ENCODE measurements around the gene KCNQ1.

The KCNQ1 gene

DNA sequence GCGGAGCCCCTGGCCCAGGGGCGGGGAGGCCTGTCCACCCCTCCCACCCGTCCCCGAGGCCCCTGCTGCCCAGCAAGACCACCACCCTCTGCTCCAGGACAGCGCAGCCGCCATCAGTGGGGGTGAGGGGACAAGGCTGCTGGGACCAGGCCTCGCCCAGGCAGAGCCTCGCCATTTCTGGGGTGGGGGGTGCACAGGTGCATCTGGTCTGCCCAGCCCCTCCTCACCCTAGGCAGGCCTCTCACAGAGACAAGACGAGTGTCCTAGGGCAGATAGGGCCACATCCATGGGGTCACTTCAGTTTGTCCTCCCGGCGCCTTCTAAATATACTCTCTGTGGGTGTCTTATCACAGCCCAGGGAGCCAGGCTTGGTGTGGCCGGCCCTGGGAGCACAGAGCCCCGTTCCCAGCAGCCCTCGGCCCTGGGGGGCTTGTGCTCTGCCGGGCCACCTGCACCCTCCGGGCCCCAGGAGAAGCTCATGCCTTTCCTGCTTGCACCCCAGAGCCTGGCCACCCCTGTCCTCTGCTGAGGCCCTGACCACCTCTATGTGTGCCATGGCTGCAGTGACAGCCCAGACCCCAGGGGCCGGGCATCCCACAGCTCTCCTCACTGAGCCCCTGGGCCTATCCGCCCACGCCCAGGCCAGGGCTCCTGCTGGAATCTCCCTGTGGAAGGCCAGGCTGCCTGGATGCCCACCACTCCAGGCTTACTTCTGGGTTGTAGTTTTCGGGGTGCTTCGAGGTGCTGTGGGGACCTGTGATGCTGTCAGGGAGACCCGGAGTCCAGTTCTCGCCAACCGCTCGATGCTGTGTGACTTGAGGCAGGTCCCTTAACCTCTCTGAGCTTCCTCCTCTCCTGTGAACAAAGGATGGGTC is 70.8 kb downstream of the KCNQ1 start:
- DNase-seq, result no peak

DNA sequence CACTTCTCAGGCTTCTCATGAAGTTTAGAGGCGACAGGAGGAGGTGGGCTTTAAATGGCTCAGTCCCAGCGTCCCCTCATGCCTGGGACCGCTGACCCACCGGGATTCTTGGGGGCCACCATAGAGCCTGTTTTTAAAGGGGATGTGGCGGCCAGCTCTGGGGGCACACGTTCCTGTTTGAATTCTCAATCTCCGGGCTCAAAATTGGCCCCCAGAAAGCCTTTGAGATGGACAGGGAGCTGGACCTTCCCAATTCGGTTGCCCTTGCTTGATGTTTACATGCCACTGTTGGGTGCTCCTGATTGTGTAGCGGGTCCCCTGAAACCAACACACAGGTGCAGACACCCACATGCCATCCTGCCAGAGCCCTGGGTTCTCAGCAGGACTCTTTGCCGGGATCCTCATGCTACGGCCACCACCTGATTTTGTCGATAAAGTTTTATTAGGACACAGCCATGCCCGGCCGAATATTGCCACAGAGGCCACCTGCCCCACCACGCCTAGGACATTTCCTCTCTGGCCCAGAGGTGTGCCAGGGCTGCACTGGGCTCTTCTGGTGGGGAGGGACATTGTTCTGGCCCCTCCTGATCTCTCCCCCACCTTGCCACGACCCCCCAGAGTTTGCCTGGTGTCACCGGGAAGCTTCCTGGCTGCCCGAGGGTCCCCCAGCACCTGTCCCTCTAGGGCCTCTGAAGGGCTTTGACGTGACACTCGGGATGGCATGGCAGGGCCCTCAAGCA is 71.6 kb downstream of the KCNQ1 start:
- no peak for DNase-seq

DNA sequence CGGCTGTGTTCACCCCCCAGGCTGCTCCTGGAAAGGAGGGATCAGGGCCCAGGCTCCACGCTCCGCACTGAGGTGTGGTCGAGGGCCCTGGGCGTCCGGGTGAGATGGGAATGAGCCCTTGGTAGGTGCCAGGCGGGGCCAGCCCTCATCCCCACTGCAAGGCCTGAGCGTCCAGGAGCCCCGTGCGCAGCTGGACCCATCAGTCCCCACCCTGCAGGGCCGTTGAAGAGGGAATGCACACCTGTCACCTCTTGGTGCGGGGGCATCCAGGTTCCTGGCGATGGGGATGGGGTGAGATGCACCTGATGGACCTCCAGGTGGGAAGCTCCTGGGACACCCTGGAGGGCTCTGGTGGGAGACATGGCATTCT is 72.2 kb downstream of the KCNQ1 start:
- no peak for DNase-seq

DNA sequence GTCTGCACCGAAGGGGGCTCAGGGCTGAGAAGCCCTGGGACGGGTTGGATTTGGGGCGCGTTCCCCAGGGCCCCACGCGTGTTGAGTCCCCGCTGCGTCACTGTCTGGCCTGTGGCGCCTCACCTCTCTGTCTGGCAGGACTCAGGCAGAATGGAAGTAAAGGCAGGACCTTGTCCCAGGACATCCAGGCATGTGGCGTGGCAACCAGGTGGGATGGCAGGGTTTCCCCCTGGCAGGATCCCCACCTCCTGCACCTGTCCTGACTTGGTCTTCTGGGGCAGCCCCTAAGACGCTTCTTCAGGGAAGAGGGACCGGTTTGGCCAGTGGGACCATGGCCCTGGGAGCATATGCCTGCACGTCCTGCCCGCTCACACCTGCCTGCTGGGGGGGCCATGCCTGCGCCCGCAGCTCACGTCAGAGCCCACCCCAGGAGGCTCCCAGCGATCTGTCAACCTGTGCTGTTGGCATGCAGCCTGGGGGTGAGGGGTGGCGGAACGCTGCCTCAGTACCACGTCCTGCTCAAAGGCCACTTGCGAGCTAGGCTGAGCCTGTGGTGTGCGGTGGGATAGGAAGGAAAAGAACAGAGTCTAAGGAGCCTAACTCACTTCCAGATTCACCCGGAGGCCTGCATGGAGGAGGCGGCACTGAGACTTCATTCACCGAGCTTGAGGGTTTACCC is 72.7 kb downstream of the KCNQ1 start:
- no peak for DNase-seq

DNA sequence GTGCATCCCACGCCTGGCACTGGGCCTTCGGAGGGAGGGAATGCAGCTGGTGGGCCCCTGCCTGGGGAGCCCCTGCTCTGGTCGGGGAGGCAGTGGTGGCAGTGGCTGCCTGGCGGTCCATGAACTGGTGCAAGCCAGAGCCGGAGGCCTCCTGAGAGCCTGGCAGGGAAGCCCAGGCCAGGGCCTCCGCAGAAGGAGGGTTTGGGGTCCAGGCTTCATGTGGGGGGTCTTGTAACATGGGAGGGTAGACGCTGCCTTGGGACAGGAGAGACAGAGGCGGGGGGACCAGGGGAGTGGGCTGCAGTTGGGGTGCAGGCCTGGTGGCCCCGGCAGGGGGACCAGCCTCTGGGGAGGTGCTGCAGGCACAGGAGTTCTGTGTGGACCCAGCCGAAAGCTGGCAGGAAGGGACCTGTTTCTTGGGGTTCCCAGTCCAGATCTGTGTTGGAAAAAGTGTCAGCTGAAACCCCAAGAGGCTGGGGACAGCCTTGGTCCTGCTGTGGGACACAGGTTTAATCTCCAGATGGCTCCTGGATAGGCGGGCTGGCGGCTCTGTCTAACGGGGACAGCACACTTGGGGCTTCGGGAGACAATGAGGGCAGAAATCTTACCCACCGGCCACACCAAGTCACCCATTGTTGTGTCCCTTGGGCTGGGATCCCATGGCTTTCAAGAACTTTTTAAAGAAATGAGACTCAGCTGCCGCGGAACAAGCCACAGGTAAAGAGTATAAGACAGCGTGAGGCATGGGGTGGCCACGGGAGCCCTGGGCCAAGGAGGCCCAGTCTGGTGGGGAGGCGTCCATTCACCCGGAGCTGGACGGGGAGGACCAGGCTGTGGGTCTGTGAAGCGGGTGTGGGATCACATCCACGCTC is 73.5 kb downstream of the KCNQ1 start:
- no peak for DNase-seq

DNA sequence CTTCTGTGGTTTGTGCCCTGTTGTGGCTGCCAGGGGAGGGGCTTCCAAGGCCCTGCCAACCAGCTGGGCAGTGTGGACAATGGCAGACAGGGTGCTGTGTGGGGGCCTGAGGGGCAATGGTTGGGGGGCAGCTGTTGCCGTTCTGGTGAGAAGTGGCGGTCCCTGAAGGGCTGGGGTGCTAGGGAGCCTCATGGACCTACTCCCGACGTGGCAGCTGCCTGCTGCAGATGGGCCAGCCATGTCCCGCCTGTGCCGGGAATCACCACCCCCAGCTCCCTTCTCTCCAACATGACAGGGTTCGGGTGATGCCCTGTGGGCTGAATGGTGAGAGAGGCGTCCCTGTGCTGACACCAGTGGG is 74.2 kb downstream of the KCNQ1 start:
- no peak for DNase-seq

DNA sequence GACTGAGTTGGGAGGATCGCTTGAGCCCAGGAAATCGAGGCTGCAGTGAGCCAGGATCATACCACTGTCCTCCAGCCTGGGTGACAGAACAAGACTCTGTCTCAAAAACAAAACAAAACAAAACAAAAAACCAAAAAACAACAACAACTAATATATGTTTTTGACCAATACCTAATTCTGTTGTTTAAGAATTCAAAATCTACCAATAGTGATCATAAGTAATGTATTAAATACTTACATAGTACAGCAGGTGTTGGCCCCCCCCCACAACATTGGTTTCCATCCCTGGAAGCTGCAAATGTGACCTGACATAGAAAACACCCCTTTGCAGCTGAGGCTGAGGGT is 74.7 kb downstream of the KCNQ1 start:
- DNase-seq, result no peak

DNA sequence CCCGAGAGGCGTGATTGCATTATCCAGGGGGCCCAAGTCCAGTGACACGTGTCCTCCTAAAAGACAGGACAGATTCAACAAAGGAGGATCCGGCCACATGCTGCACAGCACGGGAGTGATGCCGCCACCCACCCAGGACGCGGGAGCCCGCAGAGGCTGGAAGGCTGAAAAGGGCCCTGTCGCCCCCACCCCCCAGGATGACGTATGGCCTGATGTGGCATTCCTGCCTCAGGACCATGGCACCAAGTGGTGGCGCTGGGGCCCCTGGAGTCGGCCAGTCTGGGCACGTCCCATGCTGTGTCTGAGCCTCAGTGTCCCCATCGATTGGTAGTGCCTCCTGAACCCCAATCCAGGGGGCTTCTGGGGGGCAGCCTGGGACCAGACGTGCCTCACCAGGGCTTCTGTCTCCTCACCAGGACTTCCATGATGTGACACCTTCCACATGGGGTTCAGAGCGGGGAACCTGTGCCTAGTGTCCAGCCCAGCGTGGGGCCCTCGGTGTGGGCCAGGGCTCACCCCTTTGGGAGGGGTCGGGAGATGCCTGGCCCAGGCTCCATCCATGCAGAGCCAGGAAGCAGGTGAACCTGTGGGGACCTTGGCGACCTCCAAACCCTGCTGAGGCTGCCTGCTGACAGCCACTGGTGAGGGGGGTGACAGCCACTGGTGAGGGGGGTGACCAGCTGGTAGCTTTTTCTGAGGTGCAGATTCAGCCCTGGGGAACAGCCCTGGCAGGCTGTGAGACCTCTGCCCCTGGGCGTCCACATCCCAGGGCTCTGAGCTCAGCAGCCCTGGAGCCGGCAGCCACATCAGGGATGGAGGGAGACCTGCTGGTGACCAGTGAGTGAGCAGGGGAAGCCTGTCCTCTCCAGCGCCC is 75.3 kb downstream of the KCNQ1 start:
- no peak for DNase-seq

DNA sequence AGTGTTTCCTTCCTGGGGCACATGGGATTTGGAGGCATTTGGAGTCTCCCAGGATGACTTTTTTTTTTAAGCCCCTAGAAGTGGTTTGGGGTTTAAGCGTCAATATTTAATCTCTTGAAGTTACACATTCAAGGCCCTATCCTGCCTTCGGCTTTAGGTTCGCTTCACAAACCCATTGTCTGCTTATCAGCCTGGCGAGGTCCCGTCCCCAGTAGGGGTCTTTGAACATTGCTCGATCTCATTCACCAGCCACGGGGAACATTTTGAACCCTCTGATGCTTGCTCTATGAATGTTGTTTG is 75.9 kb downstream of the KCNQ1 start:
- no peak for DNase-seq

DNA sequence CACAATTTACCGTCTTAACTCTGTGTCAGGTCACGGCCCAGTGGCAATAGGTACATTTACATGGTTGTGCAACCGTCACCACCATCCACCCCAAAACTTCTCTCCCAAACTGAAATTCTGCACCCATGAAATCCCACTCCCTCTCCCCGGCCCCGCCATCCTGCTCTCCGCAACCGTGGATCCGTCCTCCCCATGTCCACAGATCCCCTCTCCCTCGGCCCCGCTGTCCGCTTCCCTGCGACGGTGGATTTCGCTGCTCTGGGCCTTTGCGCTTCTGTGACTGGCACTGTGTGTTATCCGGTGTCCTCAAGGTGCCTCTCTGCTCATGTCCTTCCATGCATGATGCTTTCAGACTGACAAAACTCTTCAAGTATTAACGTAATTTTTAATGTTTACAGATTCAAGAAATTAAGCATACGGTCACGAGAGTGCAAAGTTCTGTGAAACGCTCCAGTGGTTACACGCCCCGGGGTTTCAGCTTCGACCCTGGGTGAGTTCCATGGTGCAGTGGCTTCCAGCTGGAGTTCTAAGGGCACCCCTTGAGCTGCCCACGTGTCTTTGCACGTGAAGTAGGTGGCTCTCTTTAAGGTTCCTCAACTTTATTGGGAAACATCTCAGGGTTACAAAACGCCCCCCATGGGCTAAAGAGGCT is 76.4 kb downstream of the KCNQ1 start:
- no peak for DNase-seq

DNA sequence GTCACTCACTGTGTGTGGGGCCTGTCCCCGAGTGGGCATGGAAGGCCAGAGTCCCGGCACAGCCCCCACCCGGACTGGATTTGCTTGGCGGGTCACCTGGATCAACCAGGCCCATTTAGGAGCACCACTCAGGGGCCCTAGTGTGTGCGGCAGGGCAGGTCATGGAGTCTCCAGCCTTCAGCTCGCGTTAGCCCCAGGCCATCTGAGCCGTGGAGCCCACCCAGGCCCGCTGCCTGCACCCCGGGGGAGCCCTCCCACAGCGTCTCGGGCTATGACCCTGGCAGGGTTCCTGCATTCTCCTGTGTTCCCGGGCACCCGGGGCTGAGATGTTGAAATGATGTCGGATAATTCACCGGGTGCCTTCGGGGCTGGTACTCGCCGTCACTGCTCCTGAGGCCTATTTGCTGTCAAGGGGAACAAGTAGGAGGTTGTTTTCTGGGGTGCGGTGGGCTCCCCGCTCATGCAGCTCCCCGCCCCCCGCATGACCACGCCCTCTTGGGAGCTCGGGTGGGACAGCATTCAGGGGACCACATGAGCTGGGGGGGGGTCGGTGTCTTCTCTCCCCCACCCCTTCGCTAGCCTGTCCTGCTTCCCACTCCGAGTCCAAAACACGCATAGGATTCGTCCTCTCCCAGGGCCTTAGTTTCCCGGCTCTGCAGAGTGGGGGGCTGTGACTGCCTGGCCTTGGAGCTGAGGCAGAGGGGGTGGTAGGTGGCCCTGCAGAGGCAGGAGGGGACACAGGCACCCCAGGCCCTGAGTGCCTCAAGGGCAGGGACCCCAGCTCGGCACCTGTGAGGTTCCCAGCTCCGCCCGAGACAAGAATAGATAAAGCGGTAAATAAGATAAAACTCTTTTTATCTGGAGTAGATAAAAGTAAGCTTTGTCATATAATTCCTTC is 77.2 kb downstream of the KCNQ1 start:
- DNase-seq, result no peak

DNA sequence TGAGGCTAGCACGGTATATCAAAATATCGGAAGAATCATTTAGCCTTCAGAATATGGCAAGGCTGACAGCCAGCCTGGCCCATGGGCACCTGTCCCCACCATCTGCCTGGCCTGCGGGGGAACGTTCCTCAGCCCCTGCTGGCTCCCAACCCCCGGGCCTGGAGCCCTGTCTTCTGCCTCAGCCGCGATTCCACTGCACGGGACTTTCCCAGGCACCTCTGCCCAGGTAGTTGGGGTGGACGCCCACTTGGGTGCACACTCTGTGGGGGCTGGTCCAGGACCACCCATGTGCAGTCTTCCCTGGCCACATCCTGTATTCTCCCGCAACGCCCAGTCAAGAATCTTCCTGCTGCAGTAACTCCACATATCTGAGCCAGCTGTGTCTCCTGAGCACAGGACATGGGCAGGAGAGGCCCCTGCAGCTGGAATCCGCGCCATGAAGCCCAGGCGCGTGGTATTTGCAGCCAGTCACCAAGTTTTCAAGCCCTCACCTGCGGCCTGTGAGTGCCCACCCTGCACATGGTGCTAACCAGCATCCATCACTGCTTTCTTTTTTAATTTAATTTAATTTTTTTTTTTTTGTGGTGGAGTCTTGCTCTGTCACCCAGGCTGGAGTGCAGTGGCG is 77.9 kb downstream of the KCNQ1 start:
- no peak for DNase-seq

DNA sequence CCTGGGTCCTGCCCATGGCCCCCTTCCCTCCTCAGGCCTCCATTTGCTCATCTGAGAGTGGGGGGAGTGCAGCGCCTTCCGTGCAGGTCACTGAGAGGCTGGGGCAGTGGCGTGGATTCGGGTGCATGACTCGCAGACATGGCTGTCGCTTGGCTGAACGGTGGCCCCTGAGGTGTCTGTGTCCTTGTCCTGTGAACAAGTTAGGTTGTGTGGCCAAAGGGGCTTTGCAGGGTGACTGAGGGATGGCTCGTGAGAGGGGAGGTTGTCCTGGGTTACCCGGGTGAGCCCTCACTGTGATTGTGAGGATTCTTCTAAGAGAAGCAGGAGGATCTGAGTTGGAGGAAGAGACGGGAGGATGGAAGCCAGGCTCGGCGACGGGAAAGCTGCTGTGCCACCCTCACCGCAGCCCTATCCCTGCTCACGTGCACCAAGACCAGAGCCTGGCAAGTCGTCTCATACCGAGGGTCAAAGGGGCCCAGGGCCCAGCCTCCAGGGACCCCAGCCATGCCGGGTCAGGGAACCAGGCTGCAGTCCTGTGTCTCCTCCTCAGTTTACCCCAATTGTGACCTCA is 79.1 kb downstream of the KCNQ1 start:
- no peak for DNase-seq

DNA sequence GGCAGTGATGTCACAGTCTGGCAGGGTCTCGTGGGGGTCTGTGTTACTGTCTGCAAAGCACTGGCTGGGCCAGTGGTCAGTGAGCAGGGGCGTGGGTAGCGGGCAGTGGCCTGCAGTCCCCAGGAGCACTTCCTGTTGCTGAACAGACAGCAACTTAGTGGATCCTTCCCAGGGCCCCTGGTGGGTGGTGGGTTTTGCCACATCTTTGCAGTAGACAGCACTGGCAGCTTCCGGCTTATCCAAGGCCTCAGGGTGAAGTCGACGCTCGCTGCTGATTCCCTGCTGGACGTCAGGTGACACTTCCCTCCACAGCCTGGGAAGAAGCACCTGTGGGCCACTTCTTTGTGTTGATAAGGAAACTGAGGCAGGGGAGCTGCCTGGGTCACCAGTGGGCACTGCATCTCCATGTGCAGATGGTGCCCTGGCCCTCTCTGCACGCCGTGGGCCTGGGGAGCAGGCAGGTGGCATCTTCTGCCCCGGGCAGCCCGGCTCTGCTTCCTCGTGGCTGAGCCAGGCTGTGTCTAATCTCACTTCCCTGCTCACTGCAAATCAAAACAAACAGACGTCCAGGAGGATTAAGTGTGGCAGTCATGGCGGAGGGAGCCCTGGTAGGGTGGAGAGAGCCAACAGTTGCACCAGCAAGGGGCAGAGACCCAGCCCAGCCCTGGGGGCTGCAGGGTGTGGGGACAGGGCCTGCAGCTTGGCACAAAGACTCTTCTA is 79.8 kb downstream of the KCNQ1 start:
- DNase-seq, result no peak

DNA sequence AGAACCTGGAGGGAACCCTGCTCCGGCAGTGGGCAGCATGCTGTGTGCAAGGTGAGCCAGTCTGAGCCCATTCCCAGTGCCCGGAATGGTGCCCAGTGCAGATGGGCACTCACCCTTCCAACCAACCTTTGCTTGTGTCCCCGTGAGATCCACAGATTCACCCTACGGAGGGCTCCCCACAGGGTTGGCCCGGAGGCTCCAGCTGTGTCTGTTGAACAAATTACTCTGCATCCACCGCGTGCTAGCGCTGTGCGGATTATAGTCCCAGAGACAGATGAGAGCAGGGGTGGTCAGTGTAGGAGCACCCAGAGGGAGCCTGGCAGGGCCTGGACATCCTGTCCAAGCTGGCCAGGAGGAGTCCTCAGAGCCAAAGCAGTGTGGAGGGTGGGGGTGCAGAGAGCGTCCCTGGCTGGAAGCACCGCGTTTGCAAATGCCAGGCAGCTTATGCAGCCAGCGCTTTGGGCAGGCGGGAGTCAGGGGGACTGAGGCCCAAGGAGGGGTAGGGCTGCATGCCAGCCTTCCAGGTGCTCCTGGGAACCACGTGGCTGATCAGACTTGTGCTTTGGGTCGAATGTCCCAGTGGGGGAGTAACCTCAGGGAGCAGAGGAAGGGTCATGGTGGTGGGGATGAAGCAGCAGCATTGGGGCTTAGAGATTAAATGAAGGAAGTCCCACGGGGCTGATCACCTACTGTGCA is 80.5 kb downstream of the KCNQ1 start:
- DNase-seq, result no peak

DNA sequence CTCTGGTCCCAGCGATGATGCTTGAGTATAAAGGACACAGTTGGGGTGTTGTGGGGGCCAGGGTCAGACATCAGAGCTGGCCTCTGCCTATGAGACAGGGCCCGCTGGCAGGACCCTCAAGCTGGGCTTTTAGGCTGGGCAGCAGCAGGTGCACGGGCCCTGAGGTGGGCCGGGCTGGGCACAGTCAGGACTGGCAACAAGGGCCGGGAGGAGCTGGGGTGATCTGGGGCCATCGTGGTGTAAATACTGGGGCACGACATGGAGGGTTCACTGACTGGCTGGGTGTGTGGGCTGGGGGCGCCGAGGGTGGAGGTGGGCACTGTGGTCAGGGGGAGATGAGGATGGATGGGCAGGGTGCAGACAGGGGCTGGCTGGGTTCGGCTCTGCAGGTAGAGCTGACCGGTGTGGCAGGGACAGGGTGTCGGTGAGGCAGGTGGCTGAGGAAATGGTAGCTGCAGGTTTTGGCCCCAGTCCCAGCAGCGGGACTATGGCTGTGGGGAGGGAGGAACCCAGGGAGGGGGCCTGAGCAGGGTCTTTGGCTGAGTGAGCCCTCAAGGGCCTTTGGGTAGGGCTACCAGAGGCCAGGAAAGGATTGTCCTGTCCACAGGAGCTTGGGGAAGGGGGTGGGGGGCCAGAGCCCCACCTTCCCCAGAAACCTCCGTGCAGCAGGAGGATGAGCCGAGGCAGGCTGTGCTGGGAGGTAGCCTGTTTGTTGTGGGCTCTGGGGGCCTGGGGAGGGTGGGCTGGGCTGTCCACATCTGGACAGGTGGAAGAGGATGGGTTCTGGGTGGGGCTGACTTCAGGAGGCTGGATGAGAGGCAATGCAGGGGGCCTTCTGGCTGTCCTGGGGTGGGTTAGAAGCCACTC is 81.4 kb downstream of the KCNQ1 start:
- DNase-seq, result no peak

DNA sequence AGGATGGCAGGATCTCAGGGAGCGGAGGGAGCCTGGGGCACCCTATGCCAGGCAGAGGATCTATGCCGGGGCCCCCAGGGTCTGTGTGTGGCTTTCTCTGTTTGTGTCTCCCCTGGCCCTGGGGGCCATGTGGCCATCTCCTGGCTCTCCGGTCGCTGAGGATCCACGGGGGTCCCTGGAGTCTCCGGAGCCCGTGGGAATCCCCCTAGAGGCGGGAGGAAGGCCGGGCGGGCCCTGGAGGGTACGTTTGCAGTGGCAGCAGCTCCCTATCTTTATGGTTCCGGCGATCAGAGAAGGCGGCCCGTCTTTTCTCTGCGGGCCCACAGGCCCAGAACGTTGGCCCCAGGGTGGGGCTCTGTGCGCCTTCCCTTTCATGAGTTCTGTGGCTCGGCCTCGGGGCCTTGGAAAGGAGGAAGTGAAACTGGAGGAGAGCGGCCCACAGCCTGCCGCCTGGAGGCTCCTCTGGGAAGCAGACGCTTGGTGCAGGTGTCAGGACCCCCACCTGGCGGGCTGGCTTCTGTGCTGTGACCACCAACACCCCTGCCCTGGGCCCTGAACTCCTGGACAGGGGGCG is 82.1 kb downstream of the KCNQ1 start:
- no peak for DNase-seq

Data from fibroblast of skin of abdomen (primary cell).